Neutrophil (primary cell): ENCODE measurements around the gene PGLYRP4.

Experiments
- H3K27ac ChIP-seq: fragments of 200-600 bp; sonication (generic); 2 replicates; pipeline ENCODE4 v1.5.1; 2016; ENCODE audit warnings: mild to moderate bottlenecking, moderate library complexity
- H3K27me3 ChIP-seq: fragments of 200-600 bp; sonication (generic); 2 replicates; pipeline ENCODE4 v1.6.0; 2016; ENCODE audit warnings: mild to moderate bottlenecking
- H3K36me3 ChIP-seq: fragments of 200-600 bp; sonication (generic); 2 replicates; pipeline ENCODE4 v1.5.1; 2017
- H3K4me1 ChIP-seq, 2 experiments: fragments of 200-600 bp in 1 of 2; sonication (generic) in 1 of 2; 1 replicate in 1 of 2; 2 replicates in 1 of 2; pipeline versions ENCODE4 v1.5.1 to v1.6.1; 2013 to 2016; ENCODE audit warnings: low read depth in 1 of 2, low read length in 1 of 2, mild to moderate bottlenecking in 1 of 2, moderate library complexity in 1 of 2; ENCODE audit not compliant: control insufficient read depth in 1 of 2, insufficient read depth in 1 of 2
- H3K4me3 ChIP-seq, 2 experiments: fragments of 200-600 bp in 1 of 2; sonication (generic) in 1 of 2; 1 replicate in 1 of 2; 2 replicates in 1 of 2; pipeline ENCODE4 v1.5.1; 2013 to 2016; ENCODE audit warnings: low read depth in 1 of 2, low read length in 1 of 2, mild to moderate bottlenecking in 1 of 2, moderate library complexity in 1 of 2
- H3K9me3 ChIP-seq: fragments of 200-600 bp; sonication (generic); 2 replicates; pipeline ENCODE4 v1.5.1; 2016
- CTCF ChIP-seq: fragments of 200-600 bp; sonication (generic); IDR thresholded peaks from 2 replicates; pipeline ENCODE4 v1.5.1; 2016; ENCODE audit warnings: antibody characterized with exemption

The PGLYRP4 gene

GRCh38 chr1:153387001-153387400 lies 38.4 kb upstream of the PGLYRP4 start:
- no peak for TF ChIP-seq CTCF
- no peaks in the 10 kb centered on the region for H3K9me3 ChIP-seq
- H3K4me3 ChIP-seq, result peak overlapping the region; percentile 89 to 96
- H3K36me3 ChIP-seq, result peaks cover 17% of the 10 kb centered on the region
- peak overlapping the region; percentile 100 for H3K27ac ChIP-seq
- H3K27me3 ChIP-seq, result no peaks in the 10 kb centered on the region
- peaks cover 81 to 94% of the 10 kb centered on the region in 2 experiments for H3K4me1 ChIP-seq

GRCh38 chr1:153386500-153386901 lies 37.9 kb upstream of the PGLYRP4 start:
- Histone ChIP-seq H3K4me1 (peaks cover 76 to 89% of the 10 kb centered on the region in 2 experiments), H3K27me3 (no peaks in the 10 kb centered on the region), H3K4me3 (peak overlapping the region; percentile 89 to 96), H3K9me3 (no peaks in the 10 kb centered on the region), H3K27ac (peak overlapping the region; percentile 100), H3K36me3 (peaks cover 17% of the 10 kb centered on the region)
- TF ChIP-seq CTCF, result no peak

GRCh38 chr1:153384958-153385580 lies 36.4 kb upstream of the PGLYRP4 start:
- peak overlapping the region; percentile 89 to 96 for H3K4me3 ChIP-seq
- H3K27me3 ChIP-seq, result no peaks in the 10 kb centered on the region
- no peaks in the 10 kb centered on the region for H3K9me3 ChIP-seq
- H3K27ac ChIP-seq, result peak overlapping the region; percentile 100
- peaks cover 10% of the 10 kb centered on the region for H3K36me3 ChIP-seq
- no peak for TF ChIP-seq CTCF
- peaks cover 71 to 76% of the 10 kb centered on the region in 2 experiments for H3K4me1 ChIP-seq

GRCh38 chr1:153380711-153381110 lies 32.1 kb upstream of the PGLYRP4 start:
- no peaks in the 10 kb centered on the region for H3K27me3 ChIP-seq

DNA sequence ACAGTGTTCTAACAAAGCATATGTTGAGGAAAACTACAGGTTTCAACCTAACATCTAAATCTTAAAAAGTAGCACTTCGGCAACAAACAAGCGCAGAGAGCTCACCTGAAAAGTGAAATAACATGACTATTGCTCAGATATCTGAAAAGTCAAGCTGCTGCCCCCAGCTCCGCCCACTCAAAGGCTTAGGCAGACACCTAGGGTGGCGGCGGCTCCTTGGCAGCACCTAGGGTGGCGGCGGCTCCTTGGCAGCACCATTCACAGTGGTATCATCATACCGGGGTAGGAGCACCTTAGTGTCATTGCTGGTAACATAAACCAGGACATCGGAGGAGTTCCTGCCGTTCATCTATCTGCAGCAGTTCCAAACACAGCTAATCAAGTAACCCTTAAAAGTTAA lies 30.9 kb upstream of the PGLYRP4 start:
- Histone ChIP-seq H3K4me3 (no peak overlapping the region), H3K4me1 (peaks cover 71 to 74% of the 10 kb centered on the region in 2 experiments), H3K27ac (peak overlapping the region; percentile 100), H3K9me3 (no peaks in the 10 kb centered on the region), H3K36me3 (no peaks in the 10 kb centered on the region), H3K27me3 (no peaks in the 10 kb centered on the region)
- no peak for TF ChIP-seq CTCF

More at GRCh38 chr1:153380711-153381110, 32.1 kb upstream of the PGLYRP4 start:
- Histone ChIP-seq H3K27ac (no peak overlapping the region), H3K4me3 (no peak overlapping the region), H3K36me3 (no peaks in the 10 kb centered on the region), H3K4me1 (peaks cover 71 to 74% of the 10 kb centered on the region in 2 experiments), H3K9me3 (no peaks in the 10 kb centered on the region)
- TF ChIP-seq CTCF, result no peak
